KBM-7 (cell line): Measurements from ENCODE around the gene TTF2.

ENCODE experiments used
- DNase-seq: peaks from one replicate; pipeline ENCODE4 v3.0.0-alpha.2; 2015
- in situ Hi-C: fragments of 300-500 bp; cut with MboI; formaldehyde crosslinking; loops from 2 replicates; pipeline ENCODE4 v1.14.3; 2020; ENCODE audit warnings: low sequenced_read_pairs, low pct_unique_long_range_greater_than_20kb, mixed read lengths

TTF2 gene

GRCh38 chr1:117037802-117038201, 22.3 kb upstream of the TTF2 start:
- DNase-seq: no peak
- in situ Hi-C loops: loop anchor here (25.0 kb wide), 1 partner anchor 301 kb away; no protein-coding TSS in a partner anchor

- DNase-seq: no peak
- in situ Hi-C loops: loop anchor here (25.0 kb wide), 1 partner anchor 301 kb away; no protein-coding TSS in a partner anchor
These were observed 21.9 kb upstream of the TTF2 start for GRCh38 chr1:117038236-117038635.

GRCh38 chr1:117044217-117044616, 15.9 kb upstream of the TTF2 start:
- DNase-seq: peak; percentile 18
- in situ Hi-C loops: loop anchor here (25.0 kb wide), 1 partner anchor 307 kb away; no protein-coding TSS in a partner anchor

GRCh38 chr1:117045644-117046043, 14.5 kb upstream of the TTF2 start:
- no peak for DNase-seq
- in situ Hi-C loops: loop anchor here (25.0 kb wide), 1 partner anchor 308 kb away; no protein-coding TSS in a partner anchor

GRCh38 chr1:117046781-117047180, 13.3 kb upstream of the TTF2 start:
- in situ Hi-C loops: loop anchor here (25.0 kb wide), 1 partner anchor 309 kb away; no protein-coding TSS in a partner anchor
- DNase-seq: no peak

GRCh38 chr1:117047271-117047670, 12.9 kb upstream of the TTF2 start:
- in situ Hi-C loops: loop anchor here (25.0 kb wide), 1 partner anchor 310 kb away; no protein-coding TSS in a partner anchor
- DNase-seq: no peak

GRCh38 chr1:117049857-117050256, 10.3 kb upstream of the TTF2 start:
- in situ Hi-C loops: loop anchor here (25.0 kb wide), 1 partner anchor 313 kb away; no protein-coding TSS in a partner anchor
- DNase-seq: no peak

GRCh38 chr1:117051224-117052064, 8.7 kb upstream of the TTF2 start:
- in situ Hi-C loops: no loop called here
- peak; percentile 26 for DNase-seq

- in situ Hi-C loops: no loop called here
- DNase-seq: no peak
These were observed 6.1 kb upstream of the TTF2 start for GRCh38 chr1:117054068-117054467.

GRCh38 chr1:117058810-117059209, 1.3 kb upstream of the TTF2 start:
- in situ Hi-C loops: no loop called here
- DNase-seq: peak; percentile 17

- in situ Hi-C loops: no loop called here
- DNase-seq: no peak
These were observed 820 bp upstream of the TTF2 start for GRCh38 chr1:117059334-117059677.

- in situ Hi-C loops: no loop called here
- peak; percentile 35 for DNase-seq
These were observed 553 bp downstream of the TTF2 start for GRCh38 chr1:117060441-117061317.

GRCh38 chr1:117061986-117062415, 1.9 kb downstream of the TTF2 start:
- in situ Hi-C loops: no loop called here
- peak; percentile 17 for DNase-seq

- DNase-seq: no peak
- in situ Hi-C loops: no loop called here
These were observed 6.2 kb downstream of the TTF2 start for GRCh38 chr1:117066367-117066766.

GRCh38 chr1:117067533-117068370, 7.6 kb downstream of the TTF2 start:
- DNase-seq: peak; percentile 47
- in situ Hi-C loops: no loop called here

GRCh38 chr1:117068580-117068979, 8.5 kb downstream of the TTF2 start:
- DNase-seq: no peak
- in situ Hi-C loops: no loop called here

- in situ Hi-C loops: no loop called here
- DNase-seq: peak; percentile 11
These were observed 9.2 kb downstream of the TTF2 start for GRCh38 chr1:117069220-117069844.

GRCh38 chr1:117070124-117070523, 10.0 kb downstream of the TTF2 start:
- in situ Hi-C loops: no loop called here
- DNase-seq: no peak
